H9 (cell line): ENCODE results near the gene GLB1L2. TPM values are rescaled to one million over a fixed set of nuclear protein-coding genes. Genes with fewer than 3 reads are reported as not detected.

ENCODE experiments used
- DNase-seq: peaks from one replicate; pipeline ENCODE4 v3.0.0-alpha.2; 2017
- H2AFZ ChIP-seq: one replicate; pipeline ENCODE4 v1.6.1; 2013; ENCODE audit warnings: mild to moderate bottlenecking, low read length, control low read depth, moderate library complexity
- H2AK5ac ChIP-seq: 2 replicates; pipeline ENCODE4 v1.6.1; 2013; ENCODE audit warnings: low read length, control low read depth, mixed read lengths; ENCODE audit not compliant: insufficient read length
- H2BK120ac ChIP-seq: one replicate; pipeline ENCODE4 v1.6.1; 2013; ENCODE audit warnings: low read depth, mild to moderate bottlenecking, low read length, control low read depth, inconsistent platforms; ENCODE audit not compliant: poor library complexity, severe bottlenecking
- H2BK12ac ChIP-seq: 2 replicates; pipeline ENCODE4 v1.6.1; 2013; ENCODE audit warnings: low read length, control low read depth, mixed read lengths, low read depth; ENCODE audit not compliant: insufficient read length
- H2BK15ac ChIP-seq: 2 replicates; pipeline ENCODE4 v1.6.1; 2013; ENCODE audit warnings: low read depth, low read length, control low read depth
- H2BK20ac ChIP-seq: one replicate; pipeline ENCODE4 v1.6.1; 2013; ENCODE audit warnings: low read depth, mild to moderate bottlenecking, low read length, control low read depth, inconsistent platforms; ENCODE audit not compliant: poor library complexity, severe bottlenecking
- H2BK5ac ChIP-seq: 2 replicates; pipeline ENCODE4 v1.6.1; 2013; ENCODE audit warnings: low read length, control low read depth, mixed read lengths; ENCODE audit not compliant: insufficient read length
- H3K14ac ChIP-seq: 2 replicates; pipeline ENCODE4 v1.6.1; 2013; ENCODE audit warnings: low read length, control low read depth; ENCODE audit not compliant: insufficient read depth
- H3K18ac ChIP-seq: 2 replicates; pipeline ENCODE4 v1.6.1; 2013; ENCODE audit warnings: low read depth, mild to moderate bottlenecking, mixed read lengths, low read length, control low read depth; ENCODE audit not compliant: insufficient read length
- H3K23ac ChIP-seq: 2 replicates; pipeline ENCODE4 v1.6.1; 2013; ENCODE audit warnings: low read length, control low read depth, mixed read lengths, low read depth; ENCODE audit not compliant: insufficient read length
- H3K23me2 ChIP-seq: 2 replicates; pipeline ENCODE4 v1.6.1; 2013; ENCODE audit warnings: low read depth, mild to moderate bottlenecking, mixed read lengths, low read length, control low read depth; ENCODE audit not compliant: insufficient read length, poor library complexity, severe bottlenecking
- H3K27ac ChIP-seq: 2 replicates; pipeline ENCODE4 v1.5.1; 2013; ENCODE audit warnings: low read length, control low read depth, mixed read lengths, low read depth; ENCODE audit not compliant: insufficient read length
- H3K27me3 ChIP-seq: 2 replicates; pipeline ENCODE4 v1.6.1; 2013; ENCODE audit warnings: low read length, control low read depth, inconsistent platforms; ENCODE audit not compliant: insufficient read depth
- H3K4ac ChIP-seq: 2 replicates; pipeline ENCODE4 v1.6.1; 2013; ENCODE audit warnings: low read depth, mild to moderate bottlenecking, control low read depth, inconsistent platforms, low read length, moderate library complexity
- H3K4me1 ChIP-seq: 2 replicates; pipeline ENCODE4 v1.6.1; 2013; ENCODE audit warnings: low read length, control low read depth, inconsistent platforms; ENCODE audit not compliant: insufficient read depth
- H3K4me2 ChIP-seq: 2 replicates; pipeline ENCODE4 v1.6.1; 2013; ENCODE audit warnings: low read length, control low read depth, mixed read lengths; ENCODE audit not compliant: insufficient read length, insufficient read depth
- H3K56ac ChIP-seq: 2 replicates; pipeline ENCODE4 v1.6.1; 2013; ENCODE audit warnings: low read depth, mild to moderate bottlenecking, mixed read lengths, low read length, control low read depth; ENCODE audit not compliant: insufficient read length
- H3K79me1 ChIP-seq: 2 replicates; pipeline ENCODE4 v1.6.1; 2013; ENCODE audit warnings: low read depth, mild to moderate bottlenecking, moderate library complexity, low read length, control low read depth, inconsistent platforms; ENCODE audit not compliant: insufficient read depth, poor library complexity, severe bottlenecking
- H3K79me2 ChIP-seq: 2 replicates; pipeline ENCODE4 v1.6.1; 2013; ENCODE audit warnings: low read length, control low read depth, inconsistent platforms; ENCODE audit not compliant: insufficient read depth
- H3K9ac ChIP-seq: 2 replicates; pipeline ENCODE4 v1.6.1; 2013; ENCODE audit warnings: low read length, control low read depth, mixed read lengths; ENCODE audit not compliant: insufficient read length; ENCODE audit errors: extremely low read depth
- H3K9me3 ChIP-seq: one replicate; pipeline ENCODE4 v1.6.1; 2013; ENCODE audit warnings: low read depth, low read length, inconsistent platforms; ENCODE audit not compliant: control insufficient read depth
- H3T11ph ChIP-seq: one replicate; pipeline ENCODE4 v1.6.1; 2013; ENCODE audit warnings: mild to moderate bottlenecking, low read length, control low read depth, inconsistent platforms
- H4K20me1 ChIP-seq: one replicate; pipeline ENCODE4 v1.6.1; 2013; ENCODE audit not compliant: control insufficient read depth, insufficient read length, insufficient read depth
- H4K5ac ChIP-seq: 2 replicates; pipeline ENCODE4 v1.6.1; 2013; ENCODE audit warnings: low read depth, mild to moderate bottlenecking, mixed read lengths, low read length, control low read depth; ENCODE audit not compliant: insufficient read length
- H4K8ac ChIP-seq: replicated peaks from 2 replicates; pipeline ENCODE4 v1.6.1; 2013; ENCODE audit warnings: low read length, control low read depth, mixed read lengths, low read depth; ENCODE audit not compliant: insufficient read length
- H4K91ac ChIP-seq: 2 replicates; pipeline ENCODE4 v1.6.1; 2013; ENCODE audit warnings: low read depth, mild to moderate bottlenecking, moderate library complexity, mixed read lengths, low read length, control low read depth; ENCODE audit not compliant: insufficient read length
- H3K27ac Mint-ChIP-seq, 3 experiments: 2 replicates in 2 of 3; 3 replicates in 1 of 3; pipeline ENCODE4 v1.8.0; 2020 to 2021; ENCODE audit warnings: mixed read lengths in 3 of 3, mild to moderate bottlenecking in 1 of 3, moderate library complexity in 1 of 3
- H3K27me3 Mint-ChIP-seq: 2 replicates; pipeline ENCODE4 v1.8.0; 2021; ENCODE audit warnings: low read depth, mild to moderate bottlenecking, moderate library complexity, mixed read lengths
- H3K36me3 Mint-ChIP-seq, 3 experiments: 2 replicates in 2 of 3; 3 replicates in 1 of 3; pipeline ENCODE4 v1.8.0; 2020 to 2021; ENCODE audit warnings: low read depth in 3 of 3, mixed read lengths in 3 of 3; ENCODE audit not compliant: insufficient read depth in 1 of 3
- H3K4me1 Mint-ChIP-seq, 2 experiments: 2 replicates each; pipeline ENCODE4 v1.8.0; 2020; ENCODE audit warnings: mixed read lengths in 2 of 2
- H3K4me3 Mint-ChIP-seq, 2 experiments: 2 replicates in 1 of 2; 3 replicates in 1 of 2; pipeline ENCODE4 v1.8.0; 2020 to 2021; ENCODE audit warnings: mild to moderate bottlenecking in 2 of 2, mixed read lengths in 2 of 2, moderate library complexity in 1 of 2
- H3K9me3 Mint-ChIP-seq, 2 experiments: 2 replicates in 1 of 2; 3 replicates in 1 of 2; pipeline ENCODE4 v1.8.0; 2020; ENCODE audit warnings: mild to moderate bottlenecking in 2 of 2, mixed read lengths in 2 of 2, moderate library complexity in 1 of 2
- WGBS: extraction: QIAGEN DNeasy Blood & Tissue Kit; methylation state at CpG from one replicate; pipeline ENCODE4 v1.1.7; 2013; ENCODE audit warnings: missing lambda C conversion rate, low lambda C conversion rate, mixed read lengths; ENCODE audit not compliant: insufficient read length; ENCODE audit errors: extremely low coverage; 5-methylcytosine and 5-hydroxymethylcytosine counted together
- total RNA-seq: library from RNA; stranded (reverse); gene quantifications from 2 replicates; pipeline ENCODE4 v1.2.1, GENCODE V29; 2021
- TF ChIP-seq, protein P1 (sequence below): fragments of 200-600 bp; sonication (generic); conservative IDR thresholded peaks from 3 replicates; pipeline ENCODE4 v1.8.0; 2021; ENCODE audit warnings: antibody characterized with exemption, mild to moderate bottlenecking

The GLB1L2 gene
- total RNA-seq, 1 experiment from 2014 or later = 2.4 TPM

DNA sequence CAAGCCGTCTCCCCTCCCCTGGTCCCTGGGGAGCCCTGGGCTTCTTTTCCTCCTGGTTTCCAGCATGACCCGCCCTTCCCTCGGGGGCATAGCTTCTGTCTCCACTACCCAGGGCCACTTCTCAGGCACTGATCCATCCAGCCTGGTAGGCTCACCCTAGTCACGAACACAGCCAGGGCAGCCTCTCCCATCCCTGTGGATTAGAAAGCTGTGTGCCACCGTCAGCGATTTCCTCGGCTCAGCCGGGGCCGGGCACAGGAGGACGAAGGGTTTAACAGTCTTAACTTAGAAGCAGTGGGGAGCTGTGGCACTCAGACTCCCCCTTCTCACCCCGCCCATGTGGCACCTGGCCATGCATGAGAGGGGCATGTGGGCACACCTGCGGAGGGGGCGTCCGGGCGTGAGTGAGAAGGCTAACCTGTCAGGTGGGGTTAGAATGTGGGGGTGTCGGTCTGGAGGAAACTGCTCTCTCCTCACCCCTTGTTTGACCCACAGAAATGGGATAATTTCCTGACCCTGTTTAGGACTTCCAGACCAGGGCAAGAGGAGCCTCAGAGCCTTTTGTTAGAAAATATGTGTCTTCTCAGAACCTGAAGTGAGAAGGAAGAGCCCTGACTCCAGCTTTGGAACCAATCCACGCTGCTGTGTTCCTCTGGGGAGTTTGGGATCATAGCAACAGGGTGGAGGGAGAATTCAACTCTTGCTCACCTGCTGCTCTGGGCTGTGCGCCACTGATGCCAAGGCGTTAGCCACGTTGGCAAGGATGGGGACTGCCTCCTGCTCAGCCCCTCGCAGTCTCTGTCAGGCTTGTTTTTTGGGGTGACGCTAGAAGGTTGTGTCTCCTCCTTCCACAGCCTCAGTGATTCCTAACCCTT is 14.6 kb downstream of the GLB1L2 start:
- no peak overlapping the region for H2BK15ac ChIP-seq
- H3K18ac ChIP-seq = no peak overlapping the region
- Mint-ChIP-seq H3K27me3 (peaks cover 16% of the 10 kb centered on the region), H3K27ac (no peak overlapping the region; a peak in 1 of 7 replicates), H3K4me3 (no peak overlapping the region), H3K9me3 (no peaks in the 10 kb centered on the region), H3K4me1 (peaks cover 11 to 12% of the 10 kb centered on the region in 2 experiments), H3K36me3 (no peaks in the 10 kb centered on the region; a peak in 1 of 7 replicates)
- H3K23ac ChIP-seq = no peak overlapping the region
- no peak overlapping the region for H3K4ac ChIP-seq
- no peak overlapping the region for H4K8ac ChIP-seq
- H2BK120ac ChIP-seq = no peak overlapping the region
- H3K23me2 ChIP-seq = no peaks in the 10 kb centered on the region
- H3K56ac ChIP-seq = no peak overlapping the region
- no peaks in the 10 kb centered on the region for H3K9me3 ChIP-seq
- no peak overlapping the region for H2AK5ac ChIP-seq
- H3K9ac ChIP-seq = no peak overlapping the region
- no CpG with 5 or more reads among the region's 22 CpGs for WGBS
- H4K5ac ChIP-seq = no peak overlapping the region
- no peaks in the 10 kb centered on the region for H4K20me1 ChIP-seq
- H3K4me2 ChIP-seq = no peak overlapping the region
- H2BK20ac ChIP-seq = no peak overlapping the region
- peaks cover 7% of the 10 kb centered on the region; the same call in 1 of the 2 replicates for H3K4me1 ChIP-seq
- H3K79me1 ChIP-seq = no peaks in the 10 kb centered on the region
- peak; percentile 20 for DNase-seq
- H3K79me2 ChIP-seq = no peaks in the 10 kb centered on the region
- no peak overlapping the region for H3K14ac ChIP-seq
- H3K27ac ChIP-seq = no peak overlapping the region
- no peaks in the 10 kb centered on the region for H3K27me3 ChIP-seq
- no peak overlapping the region for H3T11ph ChIP-seq
- H2BK5ac ChIP-seq = no peak overlapping the region
- H2BK12ac ChIP-seq = no peak overlapping the region
- TF ChIP-seq, protein P1, sequence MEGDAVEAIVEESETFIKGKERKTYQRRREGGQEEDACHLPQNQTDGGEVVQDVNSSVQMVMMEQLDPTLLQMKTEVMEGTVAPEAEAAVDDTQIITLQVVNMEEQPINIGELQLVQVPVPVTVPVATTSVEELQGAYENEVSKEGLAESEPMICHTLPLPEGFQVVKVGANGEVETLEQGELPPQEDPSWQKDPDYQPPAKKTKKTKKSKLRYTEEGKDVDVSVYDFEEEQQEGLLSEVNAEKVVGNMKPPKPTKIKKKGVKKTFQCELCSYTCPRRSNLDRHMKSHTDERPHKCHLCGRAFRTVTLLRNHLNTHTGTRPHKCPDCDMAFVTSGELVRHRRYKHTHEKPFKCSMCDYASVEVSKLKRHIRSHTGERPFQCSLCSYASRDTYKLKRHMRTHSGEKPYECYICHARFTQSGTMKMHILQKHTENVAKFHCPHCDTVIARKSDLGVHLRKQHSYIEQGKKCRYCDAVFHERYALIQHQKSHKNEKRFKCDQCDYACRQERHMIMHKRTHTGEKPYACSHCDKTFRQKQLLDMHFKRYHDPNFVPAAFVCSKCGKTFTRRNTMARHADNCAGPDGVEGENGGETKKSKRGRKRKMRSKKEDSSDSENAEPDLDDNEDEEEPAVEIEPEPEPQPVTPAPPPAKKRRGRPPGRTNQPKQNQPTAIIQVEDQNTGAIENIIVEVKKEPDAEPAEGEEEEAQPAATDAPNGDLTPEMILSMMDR = no peak
- no peak overlapping the region for H2AFZ ChIP-seq
- no peak overlapping the region for H4K91ac ChIP-seq
